Measurements from ENCODE around the gene ZDHHC4. TPM values are rescaled to one million over a fixed set of nuclear protein-coding genes. Genes with fewer than 3 reads are reported as not detected.

Gene ZDHHC4
- 82.1 TPM for polyA plus RNA-seq (2013, experiment 1 of 2)
- 82.2 TPM for polyA plus RNA-seq (2013, experiment 2 of 2)

DNA sequence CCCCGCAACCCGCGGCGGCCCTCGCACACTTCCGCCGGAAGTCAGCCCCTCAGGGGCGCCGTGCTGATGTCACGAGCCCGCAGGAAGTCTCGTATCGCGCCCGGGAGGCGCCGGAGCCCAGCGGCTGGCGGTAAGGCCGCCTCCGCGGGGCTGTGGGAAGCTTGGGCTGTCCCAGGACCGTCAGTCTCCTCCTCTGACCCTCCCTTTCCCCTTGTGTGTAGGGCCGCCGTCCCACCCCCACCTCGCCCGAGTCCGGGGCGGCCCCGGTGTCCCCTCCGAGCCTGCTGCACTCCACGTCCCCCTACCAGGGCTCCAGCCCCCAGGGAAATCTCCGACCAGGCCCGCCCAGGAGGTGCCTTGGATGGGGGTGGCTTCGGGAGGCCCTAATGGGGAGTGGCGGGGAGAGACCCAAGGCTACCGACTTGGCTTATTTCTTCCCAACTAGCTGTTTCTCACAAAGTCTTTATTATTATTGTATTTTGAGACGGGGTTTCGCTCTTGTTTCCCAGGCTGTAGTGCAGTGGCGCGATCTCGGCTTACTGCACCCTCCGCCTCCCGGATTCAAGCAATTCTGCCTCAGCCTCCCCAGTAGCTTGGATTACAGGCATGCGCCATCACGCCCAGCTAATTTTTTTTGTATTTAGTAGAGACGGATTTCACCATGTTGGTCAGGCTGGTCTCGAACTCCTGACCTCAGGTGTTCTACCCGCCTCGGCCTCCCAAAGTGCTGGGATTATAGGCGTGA is at the start of gene ZDHHC4:
Gene ZDHHC4, plus strand, starts transcription at position 86 of the 745 bp plus-strand sequence. CDS start 3,108 bp downstream, outside the sequence.
- Histone ChIP-seq H3K4ac (ENCODE audit: low read length) (no peak within 1 kb of the TSS), H4K8ac (ENCODE audit: low read depth, low read length) (peak within 1 kb of the TSS; percentile 88), H2BK120ac (ENCODE audit: low read depth, low read length) (no peak within 1 kb of the TSS), H3K18ac (ENCODE audit: low read length) (peak within 1 kb of the TSS; percentile 98), H3K4me3 (ENCODE audit: low read length in 2 of 2) (peak within 1 kb of the TSS; percentile 62 to 95), H3K79me1 (ENCODE audit: low read depth, low read length) (peaks cover 3% of the 10 kb centered on the region), H3K27ac (replicated peaks; ENCODE audit: low read length) (peak within 1 kb of the TSS; percentile 69), H3K14ac (ENCODE audit: low read length) (no peak within 1 kb of the TSS), H3K4me1 (ENCODE audit: control insufficient read depth in 2 of 2, insufficient read depth in 1 of 2, low read depth in 1 of 2, low read length in 2 of 2) (no peaks in the 10 kb centered on the region), H3K27me3 (ENCODE audit: control insufficient read depth in 3 of 3, insufficient read depth in 3 of 3, low read depth in 1 of 3, low read length in 3 of 3) (no peaks in the 10 kb centered on the region), H2BK15ac (ENCODE audit: low read length) (no peak within 1 kb of the TSS), H2AFZ (ENCODE audit: low read length) (peak within 1 kb of the TSS; percentile 95), H3K23ac (ENCODE audit: low read depth, low read length, poor library complexity) (peak within 1 kb of the TSS; percentile 99), H3K36me3 (replicated peaks in 1 of 2; ENCODE audit: control insufficient read depth in 2 of 2, insufficient read depth in 2 of 2, low read length in 2 of 2) (peaks cover 7 to 23% of the 10 kb centered on the region in 2 donors), H2BK5ac (ENCODE audit: low read length) (no peak within 1 kb of the TSS), H2AK5ac (ENCODE audit: low read depth, low read length) (peak within 1 kb of the TSS; percentile 54), H2BK12ac (ENCODE audit: low read length) (no peak within 1 kb of the TSS), H3K9me3 (replicated peaks in 1 of 2; ENCODE audit: control insufficient read depth in 2 of 2, insufficient read depth in 1 of 2, low read depth in 1 of 2, low read length in 2 of 2) (no peaks in the 10 kb centered on the region), H4K91ac (ENCODE audit: low read depth, low read length, poor library complexity) (no peak within 1 kb of the TSS), H3K4me2 (ENCODE audit: insufficient read depth, low read length, poor library complexity, severe bottlenecking) (peak within 1 kb of the TSS; percentile 68), H3K9ac (ENCODE audit: low read depth, low read length, poor library complexity) (peak within 1 kb of the TSS; percentile 93)
- no CpG with 5 or more reads among the region's 51 CpGs for WGBS, 2 donors (ENCODE audit: extremely low coverage in 2 of 2, insufficient read length in 2 of 2, insufficient replicate concordance in 1 of 2)
- peak; percentile 60 for DNase-seq (ENCODE audit: low spot score)

GRCh38 chr7:6528401-6529130 is 48.7 kb upstream of the ZDHHC4 start:
- Histone ChIP-seq H2BK15ac (ENCODE audit: low read length) (no peak overlapping the region), H3K4me2 (ENCODE audit: insufficient read depth, low read length, poor library complexity, severe bottlenecking) (no peak overlapping the region), H3K9ac (ENCODE audit: low read depth, low read length, poor library complexity) (no peak overlapping the region), H2BK120ac (ENCODE audit: low read depth, low read length) (no peak overlapping the region), H2AK5ac (ENCODE audit: low read depth, low read length) (peak overlapping the region; percentile 37), H3K79me1 (ENCODE audit: low read depth, low read length) (no peaks in the 10 kb centered on the region), H3K36me3 (replicated peaks in 1 of 2; ENCODE audit: control insufficient read depth in 2 of 2, insufficient read depth in 2 of 2, low read length in 2 of 2) (no peaks in the 10 kb centered on the region), H3K18ac (ENCODE audit: low read length) (no peak overlapping the region), H3K4me1 (ENCODE audit: control insufficient read depth in 2 of 2, insufficient read depth in 1 of 2, low read depth in 1 of 2, low read length in 2 of 2) (peaks cover 0 to 4% of the 10 kb centered on the region in 2 donors), H3K14ac (ENCODE audit: low read length) (no peak overlapping the region), H2BK5ac (ENCODE audit: low read length) (no peak overlapping the region), H3K4ac (ENCODE audit: low read length) (no peak overlapping the region), H4K8ac (ENCODE audit: low read depth, low read length) (no peak overlapping the region), H3K27ac (replicated peaks; ENCODE audit: low read length) (no peak overlapping the region), H2AFZ (ENCODE audit: low read length) (no peak overlapping the region), H4K91ac (ENCODE audit: low read depth, low read length, poor library complexity) (no peak overlapping the region), H2BK12ac (ENCODE audit: low read length) (no peak overlapping the region), H3K4me3 (ENCODE audit: low read length in 2 of 2) (no peak overlapping the region), H3K27me3 (ENCODE audit: control insufficient read depth in 3 of 3, insufficient read depth in 3 of 3, low read depth in 1 of 3, low read length in 3 of 3) (peaks cover 18 to 80% (median 67%) of the 10 kb centered on the region in 3 experiments), H3K9me3 (replicated peaks in 1 of 2; ENCODE audit: control insufficient read depth in 2 of 2, insufficient read depth in 1 of 2, low read depth in 1 of 2, low read length in 2 of 2) (no peaks in the 10 kb centered on the region), H3K23ac (ENCODE audit: low read depth, low read length, poor library complexity) (no peak overlapping the region)
- no CpG with 5 or more reads among the region's 13 CpGs for WGBS, 2 donors (ENCODE audit: extremely low coverage in 2 of 2, insufficient read length in 2 of 2, insufficient replicate concordance in 1 of 2)
- no peak for DNase-seq (ENCODE audit: low spot score)

- Histone ChIP-seq H3K9ac (ENCODE audit: low read depth, low read length, poor library complexity) (no peak overlapping the region), H3K79me1 (ENCODE audit: low read depth, low read length) (no peaks in the 10 kb centered on the region), H3K14ac (ENCODE audit: low read length) (peak overlapping the region; percentile 47), H3K4me2 (ENCODE audit: insufficient read depth, low read length, poor library complexity, severe bottlenecking) (no peak overlapping the region), H3K4me1 (ENCODE audit: control insufficient read depth in 2 of 2, insufficient read depth in 1 of 2, low read depth in 1 of 2, low read length in 2 of 2) (peaks cover 0 to 4% of the 10 kb centered on the region in 2 donors), H2BK15ac (ENCODE audit: low read length) (no peak overlapping the region), H4K91ac (ENCODE audit: low read depth, low read length, poor library complexity) (no peak overlapping the region), H2BK5ac (ENCODE audit: low read length) (no peak overlapping the region), H3K36me3 (replicated peaks in 1 of 2; ENCODE audit: control insufficient read depth in 2 of 2, insufficient read depth in 2 of 2, low read length in 2 of 2) (no peaks in the 10 kb centered on the region), H4K8ac (ENCODE audit: low read depth, low read length) (no peak overlapping the region), H2BK12ac (ENCODE audit: low read length) (peak overlapping the region; percentile 16), H3K27ac (replicated peaks; ENCODE audit: low read length) (no peak overlapping the region), H3K4ac (ENCODE audit: low read length) (no peak overlapping the region), H2BK120ac (ENCODE audit: low read depth, low read length) (no peak overlapping the region), H3K27me3 (ENCODE audit: control insufficient read depth in 3 of 3, insufficient read depth in 3 of 3, low read depth in 1 of 3, low read length in 3 of 3) (peaks cover 18 to 89% (median 73%) of the 10 kb centered on the region in 3 experiments), H2AFZ (ENCODE audit: low read length) (no peak overlapping the region), H3K9me3 (replicated peaks in 1 of 2; ENCODE audit: control insufficient read depth in 2 of 2, insufficient read depth in 1 of 2, low read depth in 1 of 2, low read length in 2 of 2) (no peaks in the 10 kb centered on the region), H3K18ac (ENCODE audit: low read length) (no peak overlapping the region), H3K23ac (ENCODE audit: low read depth, low read length, poor library complexity) (no peak overlapping the region), H3K4me3 (ENCODE audit: low read length in 2 of 2) (no peak overlapping the region), H2AK5ac (ENCODE audit: low read depth, low read length) (peak overlapping the region; percentile 93)
- no CpG with 5 or more reads among the region's 6 CpGs for WGBS, 2 donors (ENCODE audit: extremely low coverage in 2 of 2, insufficient read length in 2 of 2, insufficient replicate concordance in 1 of 2)
- DNase-seq (ENCODE audit: low spot score): no peak
Measured at GRCh38 chr7:6529643-6530042, 47.6 kb upstream of the ZDHHC4 start.

Data from neuronal stem cell (in vitro differentiated cells).